ENCODE results near the gene SHISA9.

Gene SHISA9

DNA sequence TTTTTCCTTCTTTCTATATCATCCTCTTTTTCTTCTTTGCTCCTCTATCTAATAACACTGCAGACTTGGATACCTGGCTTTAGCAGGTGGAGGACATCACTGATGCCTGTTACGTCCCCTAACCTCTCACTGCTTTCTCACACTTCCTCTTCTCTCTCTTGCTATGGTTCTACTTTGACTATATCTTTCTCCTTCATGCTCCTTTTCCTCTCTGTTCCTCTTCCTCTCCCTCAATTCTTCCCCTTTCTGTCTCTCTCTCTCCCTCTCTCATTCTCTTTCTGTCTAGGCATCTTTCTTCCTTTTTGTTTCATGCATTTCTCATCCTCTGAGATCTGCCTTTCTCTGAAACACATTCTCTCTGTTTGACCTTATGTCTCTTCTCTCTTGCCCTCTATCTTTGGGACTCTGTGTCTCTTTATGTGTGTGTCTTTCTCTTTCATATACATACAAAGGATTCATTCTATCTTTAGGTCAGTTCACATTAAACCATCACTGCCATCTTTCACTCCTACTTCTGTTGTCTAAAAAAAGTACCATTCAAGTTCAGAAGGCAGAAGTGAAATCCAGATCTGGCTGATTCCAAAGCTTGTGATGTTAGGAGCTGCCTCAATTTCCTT, 353.7 kb downstream of the SHISA9 start:
- no peak for TF ChIP-seq Cebpa-rat (IDR thresholded peaks at IDR 0.05)
- Histone ChIP-seq H3K9me3 (peaks cover 12% of the 10 kb centered on the region), H3K4me1 (no peaks in the 10 kb centered on the region), H4K20me1 (no peaks in the 10 kb centered on the region), H3K9ac (no peak overlapping the region), H3K27me3 (no peaks in the 10 kb centered on the region), H3K4me3 (no peak overlapping the region), H3K27ac (no peak overlapping the region), H3K36me3 (no peaks in the 10 kb centered on the region), H3K4me2 (no peak overlapping the region)

DNA sequence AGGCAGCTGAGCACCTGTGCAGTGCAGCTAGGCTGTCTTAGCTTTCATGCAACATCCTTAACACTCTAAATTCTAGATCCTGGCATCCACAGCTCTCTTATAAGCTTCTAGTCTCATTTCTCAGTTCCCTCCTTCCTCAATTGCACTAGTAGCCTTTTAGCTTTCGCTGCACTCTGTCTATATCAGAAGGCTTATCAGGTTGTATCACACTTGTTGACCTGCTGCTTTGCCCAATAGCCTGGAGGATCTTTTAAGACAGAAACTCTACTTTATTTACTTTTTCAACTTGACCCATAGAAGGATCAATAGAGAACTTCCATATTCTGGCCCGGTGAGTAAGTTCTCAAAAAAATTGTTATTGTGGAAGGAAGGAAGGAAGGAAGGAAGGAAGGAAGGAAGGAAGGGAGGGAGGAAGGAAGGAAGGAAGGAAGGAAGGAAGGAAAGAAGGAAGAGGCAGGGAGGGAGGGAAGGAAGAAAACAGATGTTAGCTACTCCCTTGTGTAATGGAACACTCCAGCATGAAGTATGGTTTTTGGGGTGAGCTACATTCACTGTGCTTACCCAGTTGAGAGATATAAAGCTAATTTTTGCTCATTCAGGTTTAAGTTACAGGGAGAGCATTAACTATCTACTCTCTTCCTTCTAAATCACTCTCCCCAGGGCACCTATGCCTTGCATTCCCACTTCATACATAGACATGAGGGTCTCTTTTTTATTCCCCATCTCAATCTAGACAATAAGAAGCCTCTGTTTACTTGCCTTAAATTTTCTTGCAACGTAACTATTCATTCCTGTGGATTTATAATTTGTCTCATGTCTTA, 361.1 kb downstream of the SHISA9 start:
- no peaks in the 10 kb centered on the region for H3K27me3 ChIP-seq
- no peak for TF ChIP-seq Cebpa-rat (IDR thresholded peaks at IDR 0.05)
- H3K4me2 ChIP-seq, result no peak overlapping the region
- H4K20me1 ChIP-seq, result no peaks in the 10 kb centered on the region
- no peaks in the 10 kb centered on the region for H3K36me3 ChIP-seq
- H3K4me3 ChIP-seq, result no peak overlapping the region
- H3K9me3 ChIP-seq, result peaks cover 25% of the 10 kb centered on the region
- no peak overlapping the region for H3K9ac ChIP-seq
- no peak overlapping the region for H3K27ac ChIP-seq
- H3K4me1 ChIP-seq, result no peaks in the 10 kb centered on the region

DNA sequence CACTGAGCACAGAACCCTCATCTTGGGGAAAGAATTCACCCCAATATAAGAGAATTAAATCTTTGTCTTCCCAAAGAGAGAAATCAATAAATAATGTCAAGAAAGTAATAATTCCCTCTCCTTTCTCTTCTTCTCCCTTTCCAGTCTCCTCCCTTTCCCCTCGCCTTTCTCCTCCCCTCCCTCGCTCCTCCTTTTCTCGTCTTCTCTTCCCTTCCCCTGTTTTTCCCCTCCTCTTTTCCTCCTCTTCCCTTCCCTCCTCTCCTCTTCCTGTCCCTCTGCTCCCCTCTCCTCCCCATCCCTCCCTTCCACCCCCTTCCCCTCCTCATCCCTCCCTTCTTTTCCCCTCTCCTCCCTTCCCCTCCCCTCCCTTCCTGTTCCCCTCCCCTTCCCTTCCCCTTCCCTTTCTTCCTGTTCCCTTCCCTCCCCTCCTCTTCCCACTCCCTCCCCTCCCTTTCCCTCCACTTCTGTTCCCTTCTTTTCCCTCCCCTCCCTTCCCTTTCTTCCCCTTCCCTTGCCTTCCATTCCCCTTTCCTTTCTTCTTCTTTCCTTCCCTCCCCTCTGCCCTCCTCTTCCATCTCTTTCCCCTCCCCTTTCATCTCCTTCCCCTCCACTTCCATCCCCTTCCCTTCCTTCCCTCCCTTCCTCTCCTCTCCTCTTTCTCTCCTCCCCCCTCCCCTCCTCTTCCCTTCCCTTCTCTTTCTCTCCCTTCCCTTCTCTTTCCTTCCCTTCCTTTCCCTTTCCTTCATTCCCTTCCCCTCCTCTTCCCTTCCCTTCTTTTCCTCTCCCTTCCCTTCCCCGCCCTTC, 363.6 kb downstream of the SHISA9 start:
- no peaks in the 10 kb centered on the region for H4K20me1 ChIP-seq
- no peaks in the 10 kb centered on the region for H3K36me3 ChIP-seq
- no peak overlapping the region for H3K27ac ChIP-seq
- no peak overlapping the region for H3K9ac ChIP-seq
- no peak for TF ChIP-seq Cebpa-rat (IDR thresholded peaks at IDR 0.05)
- H3K4me3 ChIP-seq, result no peak overlapping the region
- no peaks in the 10 kb centered on the region for H3K27me3 ChIP-seq
- no peak overlapping the region for H3K4me2 ChIP-seq
- no peaks in the 10 kb centered on the region for H3K4me1 ChIP-seq
- peaks cover 15% of the 10 kb centered on the region for H3K9me3 ChIP-seq

DNA sequence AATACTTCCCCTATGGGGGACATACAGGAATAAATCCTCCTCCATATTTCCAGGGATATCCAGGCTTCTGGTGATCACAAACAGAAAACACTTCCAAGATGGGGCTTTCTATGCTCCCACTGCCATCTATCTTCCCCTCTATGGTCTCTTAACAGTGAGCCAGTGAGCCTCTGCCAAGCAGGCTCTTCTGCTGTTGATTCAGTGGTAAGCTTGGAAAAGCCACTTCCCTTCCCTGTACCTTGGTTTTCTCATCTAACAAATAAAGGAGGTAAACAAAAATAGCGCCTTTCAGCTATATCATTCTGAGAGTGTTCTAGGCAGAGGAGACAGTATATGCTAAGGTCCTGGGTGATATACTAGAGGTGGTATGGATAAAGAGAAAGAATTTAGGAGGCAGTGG, 368.0 kb downstream of the SHISA9 start:
- no peak for TF ChIP-seq Cebpa-rat (IDR thresholded peaks at IDR 0.05)
- H3K9ac ChIP-seq, result no peak overlapping the region
- H4K20me1 ChIP-seq, result no peaks in the 10 kb centered on the region
- no peaks in the 10 kb centered on the region for H3K36me3 ChIP-seq
- no peak overlapping the region for H3K4me3 ChIP-seq
- H3K27me3 ChIP-seq, result no peaks in the 10 kb centered on the region
- H3K9me3 ChIP-seq, result no peaks in the 10 kb centered on the region
- no peaks in the 10 kb centered on the region for H3K4me1 ChIP-seq
- no peak overlapping the region for H3K27ac ChIP-seq
- H3K4me2 ChIP-seq, result no peak overlapping the region

DNA sequence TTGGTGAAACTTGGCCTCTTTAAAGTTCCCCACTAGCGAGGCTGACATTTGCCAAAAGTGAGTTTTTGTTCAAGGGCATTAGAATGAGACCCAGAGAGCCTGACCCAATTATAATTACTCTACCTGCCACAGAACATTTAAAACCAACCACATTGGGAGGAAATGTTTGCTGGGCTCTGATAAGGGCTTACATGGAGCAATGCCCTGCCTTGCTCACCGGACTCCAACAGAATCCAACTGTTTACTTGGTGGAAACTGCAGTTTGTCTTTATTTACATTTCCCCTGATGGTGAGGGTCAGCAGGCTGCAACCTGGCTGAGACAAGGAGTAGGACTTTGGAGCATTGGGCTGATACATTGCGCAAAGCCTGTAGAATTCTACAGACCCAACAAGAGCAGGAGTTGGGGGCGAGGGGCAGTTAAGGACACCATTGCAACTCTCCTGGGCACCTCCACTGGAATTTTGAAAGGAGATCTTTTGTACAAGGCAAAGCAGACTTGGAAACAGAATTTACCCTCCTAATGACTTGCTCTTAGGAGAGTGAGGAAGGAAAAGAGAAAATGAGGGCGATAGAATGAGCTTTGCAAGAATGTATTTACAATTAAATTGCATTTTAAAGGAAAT, 368.6 kb downstream of the SHISA9 start:
- H3K27me3 ChIP-seq, result no peaks in the 10 kb centered on the region
- H3K4me2 ChIP-seq, result no peak overlapping the region
- H3K4me1 ChIP-seq, result no peaks in the 10 kb centered on the region
- TF ChIP-seq Cebpa-rat (IDR thresholded peaks at IDR 0.05), result no peak
- no peaks in the 10 kb centered on the region for H4K20me1 ChIP-seq
- H3K36me3 ChIP-seq, result no peaks in the 10 kb centered on the region
- H3K27ac ChIP-seq, result no peak overlapping the region
- H3K9ac ChIP-seq, result no peak overlapping the region
- H3K4me3 ChIP-seq, result no peak overlapping the region
- no peaks in the 10 kb centered on the region for H3K9me3 ChIP-seq

DNA sequence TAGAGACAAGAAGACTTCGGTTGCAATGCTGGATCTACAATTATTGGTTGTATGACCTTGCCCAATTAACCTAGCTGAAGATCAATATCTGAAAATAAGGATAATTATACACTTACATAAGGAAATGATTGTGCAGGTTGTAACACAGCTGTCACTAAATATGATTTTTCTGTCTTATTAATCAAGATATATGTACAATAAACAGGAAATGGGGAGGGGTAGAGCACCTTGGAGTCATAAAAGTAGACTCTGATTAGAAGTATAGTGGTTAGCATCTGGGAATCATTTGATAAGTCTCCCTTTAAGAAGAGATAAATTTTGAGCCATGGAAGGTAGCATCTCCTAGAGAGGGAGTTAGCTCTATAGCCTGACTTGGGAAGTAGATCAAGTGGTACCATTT, 369.2 kb downstream of the SHISA9 start:
- Histone ChIP-seq H3K27me3 (no peaks in the 10 kb centered on the region), H3K4me2 (no peak overlapping the region), H3K36me3 (no peaks in the 10 kb centered on the region), H3K9me3 (no peaks in the 10 kb centered on the region), H3K4me3 (no peak overlapping the region), H3K9ac (no peak overlapping the region), H4K20me1 (no peaks in the 10 kb centered on the region), H3K27ac (no peak overlapping the region), H3K4me1 (no peaks in the 10 kb centered on the region)
- no peak for TF ChIP-seq Cebpa-rat (IDR thresholded peaks at IDR 0.05)

DNA sequence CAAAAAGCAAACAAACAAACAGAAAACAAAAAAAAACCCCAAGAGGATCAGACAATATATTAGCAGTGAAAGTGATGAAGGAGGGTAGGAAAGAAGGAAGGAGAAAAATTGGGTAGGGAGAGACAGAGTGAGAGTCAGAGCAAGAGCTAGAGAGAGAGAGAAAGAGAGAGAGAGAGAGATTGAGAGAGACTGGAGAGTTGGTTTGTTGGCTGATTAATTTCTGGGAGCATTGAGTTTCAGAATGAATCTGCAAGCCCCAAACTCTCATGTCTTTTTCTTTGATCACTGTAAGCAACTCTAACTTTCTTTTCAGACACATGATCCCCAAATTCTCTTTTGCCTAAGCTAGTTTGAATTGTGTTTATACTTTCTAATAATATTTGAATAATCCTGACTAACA, 388.1 kb downstream of the SHISA9 start:
- Histone ChIP-seq H3K27me3 (no peaks in the 10 kb centered on the region), H3K9ac (no peak overlapping the region), H4K20me1 (no peaks in the 10 kb centered on the region), H3K4me1 (no peaks in the 10 kb centered on the region), H3K4me2 (no peak overlapping the region), H3K27ac (no peak overlapping the region), H3K36me3 (no peaks in the 10 kb centered on the region), H3K4me3 (no peak overlapping the region), H3K9me3 (no peaks in the 10 kb centered on the region)
- no peak for TF ChIP-seq Cebpa-rat (IDR thresholded peaks at IDR 0.05)
